H9 (cell line): ENCODE data around the gene TNFRSF11A. TPM values are rescaled to one million over a fixed set of nuclear protein-coding genes. Genes with fewer than 3 reads are reported as not detected.

Source experiments
- DNase-seq: peaks from one replicate; pipeline ENCODE4 v3.0.0-alpha.2; 2017
- H2AFZ ChIP-seq: one replicate; pipeline ENCODE4 v1.6.1; 2013; ENCODE audit warnings: mild to moderate bottlenecking, low read length, control low read depth, moderate library complexity
- H2AK5ac ChIP-seq: 2 replicates; pipeline ENCODE4 v1.6.1; 2013; ENCODE audit warnings: low read length, control low read depth, mixed read lengths; ENCODE audit not compliant: insufficient read length
- H2BK120ac ChIP-seq: one replicate; pipeline ENCODE4 v1.6.1; 2013; ENCODE audit warnings: low read depth, mild to moderate bottlenecking, low read length, control low read depth, inconsistent platforms; ENCODE audit not compliant: poor library complexity, severe bottlenecking
- H2BK12ac ChIP-seq: 2 replicates; pipeline ENCODE4 v1.6.1; 2013; ENCODE audit warnings: low read length, control low read depth, mixed read lengths, low read depth; ENCODE audit not compliant: insufficient read length
- H2BK15ac ChIP-seq: 2 replicates; pipeline ENCODE4 v1.6.1; 2013; ENCODE audit warnings: low read depth, low read length, control low read depth
- H2BK20ac ChIP-seq: one replicate; pipeline ENCODE4 v1.6.1; 2013; ENCODE audit warnings: low read depth, mild to moderate bottlenecking, low read length, control low read depth, inconsistent platforms; ENCODE audit not compliant: poor library complexity, severe bottlenecking
- H2BK5ac ChIP-seq: 2 replicates; pipeline ENCODE4 v1.6.1; 2013; ENCODE audit warnings: low read length, control low read depth, mixed read lengths; ENCODE audit not compliant: insufficient read length
- H3K14ac ChIP-seq: 2 replicates; pipeline ENCODE4 v1.6.1; 2013; ENCODE audit warnings: low read length, control low read depth; ENCODE audit not compliant: insufficient read depth
- H3K18ac ChIP-seq: 2 replicates; pipeline ENCODE4 v1.6.1; 2013; ENCODE audit warnings: low read depth, mild to moderate bottlenecking, mixed read lengths, low read length, control low read depth; ENCODE audit not compliant: insufficient read length
- H3K23ac ChIP-seq: 2 replicates; pipeline ENCODE4 v1.6.1; 2013; ENCODE audit warnings: low read length, control low read depth, mixed read lengths, low read depth; ENCODE audit not compliant: insufficient read length
- H3K23me2 ChIP-seq: 2 replicates; pipeline ENCODE4 v1.6.1; 2013; ENCODE audit warnings: low read depth, mild to moderate bottlenecking, mixed read lengths, low read length, control low read depth; ENCODE audit not compliant: insufficient read length, poor library complexity, severe bottlenecking
- H3K27ac ChIP-seq: 2 replicates; pipeline ENCODE4 v1.5.1; 2013; ENCODE audit warnings: low read length, control low read depth, mixed read lengths, low read depth; ENCODE audit not compliant: insufficient read length
- H3K27me3 ChIP-seq: 2 replicates; pipeline ENCODE4 v1.6.1; 2013; ENCODE audit warnings: low read length, control low read depth, inconsistent platforms; ENCODE audit not compliant: insufficient read depth
- H3K4ac ChIP-seq: 2 replicates; pipeline ENCODE4 v1.6.1; 2013; ENCODE audit warnings: low read depth, mild to moderate bottlenecking, control low read depth, inconsistent platforms, low read length, moderate library complexity
- H3K4me1 ChIP-seq: 2 replicates; pipeline ENCODE4 v1.6.1; 2013; ENCODE audit warnings: low read length, control low read depth, inconsistent platforms; ENCODE audit not compliant: insufficient read depth
- H3K4me2 ChIP-seq: 2 replicates; pipeline ENCODE4 v1.6.1; 2013; ENCODE audit warnings: low read length, control low read depth, mixed read lengths; ENCODE audit not compliant: insufficient read length, insufficient read depth
- H3K56ac ChIP-seq: 2 replicates; pipeline ENCODE4 v1.6.1; 2013; ENCODE audit warnings: low read depth, mild to moderate bottlenecking, mixed read lengths, low read length, control low read depth; ENCODE audit not compliant: insufficient read length
- H3K79me1 ChIP-seq: 2 replicates; pipeline ENCODE4 v1.6.1; 2013; ENCODE audit warnings: low read depth, mild to moderate bottlenecking, moderate library complexity, low read length, control low read depth, inconsistent platforms; ENCODE audit not compliant: insufficient read depth, poor library complexity, severe bottlenecking
- H3K79me2 ChIP-seq: 2 replicates; pipeline ENCODE4 v1.6.1; 2013; ENCODE audit warnings: low read length, control low read depth, inconsistent platforms; ENCODE audit not compliant: insufficient read depth
- H3K9ac ChIP-seq: 2 replicates; pipeline ENCODE4 v1.6.1; 2013; ENCODE audit warnings: low read length, control low read depth, mixed read lengths; ENCODE audit not compliant: insufficient read length; ENCODE audit errors: extremely low read depth
- H3K9me3 ChIP-seq: one replicate; pipeline ENCODE4 v1.6.1; 2013; ENCODE audit warnings: low read depth, low read length, inconsistent platforms; ENCODE audit not compliant: control insufficient read depth
- H3T11ph ChIP-seq: one replicate; pipeline ENCODE4 v1.6.1; 2013; ENCODE audit warnings: mild to moderate bottlenecking, low read length, control low read depth, inconsistent platforms
- H4K20me1 ChIP-seq: one replicate; pipeline ENCODE4 v1.6.1; 2013; ENCODE audit not compliant: control insufficient read depth, insufficient read length, insufficient read depth
- H4K5ac ChIP-seq: 2 replicates; pipeline ENCODE4 v1.6.1; 2013; ENCODE audit warnings: low read depth, mild to moderate bottlenecking, mixed read lengths, low read length, control low read depth; ENCODE audit not compliant: insufficient read length
- H4K8ac ChIP-seq: replicated peaks from 2 replicates; pipeline ENCODE4 v1.6.1; 2013; ENCODE audit warnings: low read length, control low read depth, mixed read lengths, low read depth; ENCODE audit not compliant: insufficient read length
- H4K91ac ChIP-seq: 2 replicates; pipeline ENCODE4 v1.6.1; 2013; ENCODE audit warnings: low read depth, mild to moderate bottlenecking, moderate library complexity, mixed read lengths, low read length, control low read depth; ENCODE audit not compliant: insufficient read length
- H3K27ac Mint-ChIP-seq, 3 experiments: 2 replicates in 2 of 3; 3 replicates in 1 of 3; pipeline ENCODE4 v1.8.0; 2020 to 2021; ENCODE audit warnings: mixed read lengths in 3 of 3, mild to moderate bottlenecking in 1 of 3, moderate library complexity in 1 of 3
- H3K27me3 Mint-ChIP-seq: 2 replicates; pipeline ENCODE4 v1.8.0; 2021; ENCODE audit warnings: low read depth, mild to moderate bottlenecking, moderate library complexity, mixed read lengths
- H3K36me3 Mint-ChIP-seq, 3 experiments: 2 replicates in 2 of 3; 3 replicates in 1 of 3; pipeline ENCODE4 v1.8.0; 2020 to 2021; ENCODE audit warnings: low read depth in 3 of 3, mixed read lengths in 3 of 3; ENCODE audit not compliant: insufficient read depth in 1 of 3
- H3K4me1 Mint-ChIP-seq, 2 experiments: 2 replicates each; pipeline ENCODE4 v1.8.0; 2020; ENCODE audit warnings: mixed read lengths in 2 of 2
- H3K4me3 Mint-ChIP-seq, 2 experiments: 2 replicates in 1 of 2; 3 replicates in 1 of 2; pipeline ENCODE4 v1.8.0; 2020 to 2021; ENCODE audit warnings: mild to moderate bottlenecking in 2 of 2, mixed read lengths in 2 of 2, moderate library complexity in 1 of 2
- H3K9me3 Mint-ChIP-seq, 2 experiments: 2 replicates in 1 of 2; 3 replicates in 1 of 2; pipeline ENCODE4 v1.8.0; 2020; ENCODE audit warnings: mild to moderate bottlenecking in 2 of 2, mixed read lengths in 2 of 2, moderate library complexity in 1 of 2
- CTCF ChIP-seq: fragments of 200-600 bp; sonication (generic); conservative IDR thresholded peaks from 3 replicates; pipeline ENCODE4 v1.8.0; 2021; ENCODE audit warnings: antibody characterized with exemption, mild to moderate bottlenecking
- WGBS: extraction: QIAGEN DNeasy Blood & Tissue Kit; methylation state at CpG from one replicate; pipeline ENCODE4 v1.1.7; 2013; ENCODE audit warnings: missing lambda C conversion rate, low lambda C conversion rate, mixed read lengths; ENCODE audit not compliant: insufficient read length; ENCODE audit errors: extremely low coverage; 5-methylcytosine and 5-hydroxymethylcytosine counted together
- total RNA-seq: library from RNA; stranded (reverse); gene quantifications from 2 replicates; pipeline ENCODE4 v1.2.1, GENCODE V29; 2021

Gene TNFRSF11A
- total RNA-seq, 1 experiment from 2014 or later, result 7.8 TPM

GRCh38 chr18:62337336-62337735, 12.2 kb downstream of the TNFRSF11A start:
- no peak overlapping the region for H3K23ac ChIP-seq
- H3K9ac ChIP-seq, result no peak overlapping the region
- no peak overlapping the region for H4K8ac ChIP-seq
- no peak overlapping the region for H2BK20ac ChIP-seq
- peaks cover 6% of the 10 kb centered on the region for H3K4me1 ChIP-seq
- H3K27me3 Mint-ChIP-seq, result peaks cover 2% of the 10 kb centered on the region
- H3K9me3 ChIP-seq, result no peaks in the 10 kb centered on the region
- no peak for DNase-seq
- H2BK120ac ChIP-seq, result no peak overlapping the region
- H3K79me2 ChIP-seq, result no peaks in the 10 kb centered on the region
- H3K4me3 Mint-ChIP-seq, result no peak overlapping the region
- no peak overlapping the region for H2BK5ac ChIP-seq
- H3K79me1 ChIP-seq, result no peaks in the 10 kb centered on the region
- H3K27ac Mint-ChIP-seq, result no peak overlapping the region; a peak in 1 of 7 replicates
- H3K56ac ChIP-seq, result no peak overlapping the region
- peaks cover 27 to 45% of the 10 kb centered on the region in 2 experiments for H3K4me1 Mint-ChIP-seq
- no CpG with 5 or more reads among the region's 7 CpGs for WGBS
- H3K4ac ChIP-seq, result no peak overlapping the region
- H2BK15ac ChIP-seq, result no peak overlapping the region
- no peak overlapping the region for H3K14ac ChIP-seq
- no peaks in the 10 kb centered on the region for H3K9me3 Mint-ChIP-seq
- no peak overlapping the region for H3K18ac ChIP-seq
- H3K36me3 Mint-ChIP-seq, result no peaks in the 10 kb centered on the region
- H2AFZ ChIP-seq, result no peak overlapping the region
- no peaks in the 10 kb centered on the region for H3K27me3 ChIP-seq
- H4K20me1 ChIP-seq, result no peaks in the 10 kb centered on the region
- H3K23me2 ChIP-seq, result no peaks in the 10 kb centered on the region
- no peak overlapping the region for H3T11ph ChIP-seq
- no peak overlapping the region for H4K5ac ChIP-seq
- no peak overlapping the region for H4K91ac ChIP-seq
- no peak for TF ChIP-seq CTCF
- H3K27ac ChIP-seq, result no peak overlapping the region
- no peak overlapping the region for H2AK5ac ChIP-seq
- H2BK12ac ChIP-seq, result no peak overlapping the region
- H3K4me2 ChIP-seq, result no peak overlapping the region
